ENCODE measurements around the gene L3MBTL4.

DNA sequence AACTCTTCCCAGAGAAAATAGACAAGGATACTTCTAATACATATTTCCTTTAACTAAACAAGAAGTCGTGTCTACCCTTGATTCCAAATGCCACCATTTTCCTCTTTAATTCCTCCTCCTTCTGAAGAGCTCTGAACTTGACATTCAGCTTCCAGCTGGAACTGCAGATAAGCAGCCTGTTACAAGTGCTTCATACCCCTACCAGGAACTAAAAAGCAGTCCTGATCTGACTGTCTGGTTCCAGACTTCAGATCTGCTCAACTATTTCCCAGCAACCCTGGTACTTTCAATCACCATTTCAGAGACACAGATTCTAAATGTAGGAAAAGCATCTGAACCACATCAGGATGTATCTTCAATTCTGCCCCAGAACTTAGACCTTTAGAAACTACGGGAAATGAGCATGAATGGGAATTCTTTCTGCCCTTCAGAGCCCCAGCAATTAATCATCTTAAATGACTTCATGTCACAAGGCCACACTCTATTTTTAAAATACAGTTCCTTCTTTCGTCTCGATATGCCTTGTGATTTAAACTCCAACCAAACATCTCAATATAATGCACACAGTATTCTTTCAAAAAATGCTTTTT lies 159.5 kb downstream of the L3MBTL4 start:
- TF ChIP-seq POLR2A (IDR thresholded peaks at IDR 0.05), result no peak
- TF ChIP-seq POLR2AphosphoS5 (IDR thresholded peaks at IDR 0.05), result no peak
- TF ChIP-seq CTCF (IDR thresholded peaks at IDR 0.05 in 8 of 11, conservative IDR thresholded peaks at IDR 0.05 in 3 of 11), result no peak

Measured in spleen (tissue), 7 donors.